Breast epithelium (tissue), 3 donors: ENCODE measurements around the gene RNF128.

Experiments
- POLR2A ChIP-seq: fragments of 450-650 bp; IDR thresholded peaks from one replicate; pipeline ENCODE4 v1.6.1; 2016; ENCODE audit warnings: antibody characterized with exemption, mild to moderate bottlenecking, moderate library complexity
- POLR2AphosphoS5 ChIP-seq, 3 donors: sonication (generic); formaldehyde crosslinking; IDR thresholded peaks; one replicate each; pipeline ENCODE4 v1.6.1; 2017; ENCODE audit warnings: antibody characterized with exemption in 3 of 3
- TF ChIP-seq, protein P1 (sequence below), 3 donors: fragments of 450-650 bp; IDR thresholded peaks; one replicate each; pipeline ENCODE4 v1.5.1; 2016 to 2017; ENCODE audit warnings: antibody characterized with exemption in 3 of 3, mild to moderate bottlenecking in 3 of 3, moderate library complexity in 3 of 3

DNA sequence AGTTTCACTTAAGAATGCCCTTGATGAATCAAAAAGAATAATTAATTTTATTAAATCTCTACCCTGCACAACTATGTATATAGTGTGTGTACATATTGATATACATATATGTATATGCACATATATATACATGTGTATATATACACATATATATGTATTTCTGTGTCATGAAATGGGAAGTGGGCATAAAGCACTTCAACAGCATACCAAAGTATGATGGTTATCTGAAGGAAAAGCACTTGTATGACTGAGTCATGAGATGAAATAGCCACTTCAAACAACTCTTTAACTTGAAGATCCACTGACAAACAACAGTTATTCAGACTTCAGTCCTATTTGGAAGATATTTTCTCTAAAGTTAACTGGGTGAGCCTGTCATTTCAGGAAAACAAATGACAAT is 16.3 kb downstream of the RNF128 start:
- TF ChIP-seq, protein P1, sequence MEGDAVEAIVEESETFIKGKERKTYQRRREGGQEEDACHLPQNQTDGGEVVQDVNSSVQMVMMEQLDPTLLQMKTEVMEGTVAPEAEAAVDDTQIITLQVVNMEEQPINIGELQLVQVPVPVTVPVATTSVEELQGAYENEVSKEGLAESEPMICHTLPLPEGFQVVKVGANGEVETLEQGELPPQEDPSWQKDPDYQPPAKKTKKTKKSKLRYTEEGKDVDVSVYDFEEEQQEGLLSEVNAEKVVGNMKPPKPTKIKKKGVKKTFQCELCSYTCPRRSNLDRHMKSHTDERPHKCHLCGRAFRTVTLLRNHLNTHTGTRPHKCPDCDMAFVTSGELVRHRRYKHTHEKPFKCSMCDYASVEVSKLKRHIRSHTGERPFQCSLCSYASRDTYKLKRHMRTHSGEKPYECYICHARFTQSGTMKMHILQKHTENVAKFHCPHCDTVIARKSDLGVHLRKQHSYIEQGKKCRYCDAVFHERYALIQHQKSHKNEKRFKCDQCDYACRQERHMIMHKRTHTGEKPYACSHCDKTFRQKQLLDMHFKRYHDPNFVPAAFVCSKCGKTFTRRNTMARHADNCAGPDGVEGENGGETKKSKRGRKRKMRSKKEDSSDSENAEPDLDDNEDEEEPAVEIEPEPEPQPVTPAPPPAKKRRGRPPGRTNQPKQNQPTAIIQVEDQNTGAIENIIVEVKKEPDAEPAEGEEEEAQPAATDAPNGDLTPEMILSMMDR (IDR thresholded peaks at IDR 0.05) = no peak
- TF ChIP-seq POLR2A (no peak), POLR2AphosphoS5 (IDR thresholded peaks at IDR 0.05) (no peak)
